Stimulated activated CD4-positive, alpha-beta T cell treated with anti-CD3 and anti-CD28 coated beads, TNF-alpha, amount 100 ng/mL, for 48 hours (primary cell): ENCODE measurements around the gene ANKRD28.
"Not testable (repeated sequence)": the region's sequence is repeated elsewhere in the genome, so short reads cannot be mapped to it uniquely, and the experiment has no call there.

ENCODE experiments used
- DNase-seq, 3 donors: peaks; one replicate each; pipeline ENCODE4 v3.0.0-alpha.2; 2020; ENCODE audit warnings: low read depth in 3 of 3

The ANKRD28 gene

GRCh38 chr3:15803921-15804320, 6.1 kb upstream of the ANKRD28 start:
- no peak for DNase-seq

GRCh38 chr3:15801298-15801697, 3.5 kb upstream of the ANKRD28 start:
- no peak for DNase-seq

DNA sequence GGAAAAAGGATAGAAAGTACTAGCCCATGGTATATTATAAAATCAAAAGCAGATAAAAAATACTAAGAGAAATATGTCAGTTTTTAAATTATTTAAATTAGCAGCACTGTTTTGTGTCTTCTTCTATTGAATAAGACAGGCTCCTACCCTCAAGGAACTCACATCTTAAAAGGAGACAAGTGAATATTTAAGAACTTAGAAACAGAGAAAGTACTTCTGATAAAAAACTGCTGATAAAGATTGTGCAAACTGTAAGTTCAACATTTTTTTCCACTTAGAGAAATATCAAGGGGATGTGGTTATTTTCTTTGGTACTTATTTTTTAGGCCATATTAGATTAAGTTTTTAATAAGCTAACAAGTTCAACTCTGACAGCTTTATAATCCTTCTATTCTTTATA, 3.0 kb upstream of the ANKRD28 start:
- no peak for DNase-seq

GRCh38 chr3:15800327-15800726, 2.5 kb upstream of the ANKRD28 start:
- DNase-seq: no peak

GRCh38 chr3:15798533-15799245, 910 bp upstream of the ANKRD28 start:
- no peak for DNase-seq

DNA sequence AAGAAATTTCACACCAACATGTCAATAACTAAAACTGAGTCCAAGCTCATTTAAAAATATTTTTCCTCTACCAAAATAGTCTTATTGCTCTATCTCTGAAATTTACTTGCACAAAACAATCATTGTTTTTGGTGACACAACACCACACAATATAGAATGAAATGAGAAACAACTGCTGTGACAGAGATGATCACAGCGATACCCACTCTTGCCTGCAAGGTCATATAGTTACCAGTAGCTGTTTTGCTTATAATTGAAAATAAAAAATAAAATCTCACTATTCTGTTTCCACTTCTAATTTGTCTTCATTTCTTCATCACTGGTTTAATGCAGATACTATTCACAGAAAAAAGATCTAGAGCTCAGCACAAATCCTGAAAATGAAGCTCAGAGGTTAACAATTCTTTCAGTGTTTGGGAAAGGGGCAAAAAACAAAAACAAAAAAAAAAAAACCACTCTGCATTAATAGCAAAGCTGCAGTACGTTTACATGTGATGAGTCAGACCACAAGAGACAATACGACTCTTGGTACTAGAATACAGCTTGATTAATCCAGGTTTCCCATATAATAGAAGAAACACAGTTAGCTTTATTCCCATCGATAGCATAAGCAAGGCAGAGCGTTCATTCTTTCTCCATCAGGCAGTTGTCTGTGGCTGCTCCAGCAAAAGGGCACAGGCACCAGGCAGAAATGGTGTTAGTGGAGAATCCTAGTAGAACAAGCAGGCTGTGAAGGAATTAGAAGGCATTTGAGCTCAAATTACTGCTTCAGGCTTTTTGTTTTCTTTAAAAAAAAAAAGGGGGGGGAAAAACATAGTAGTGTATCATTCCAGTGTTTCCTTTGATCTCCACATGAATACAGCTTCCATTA, 773 bp downstream of the ANKRD28 start:
- DNase-seq: no peak

- DNase-seq: no peak
These were observed 1.4 kb downstream of the ANKRD28 start for GRCh38 chr3:15796331-15796730.

DNA sequence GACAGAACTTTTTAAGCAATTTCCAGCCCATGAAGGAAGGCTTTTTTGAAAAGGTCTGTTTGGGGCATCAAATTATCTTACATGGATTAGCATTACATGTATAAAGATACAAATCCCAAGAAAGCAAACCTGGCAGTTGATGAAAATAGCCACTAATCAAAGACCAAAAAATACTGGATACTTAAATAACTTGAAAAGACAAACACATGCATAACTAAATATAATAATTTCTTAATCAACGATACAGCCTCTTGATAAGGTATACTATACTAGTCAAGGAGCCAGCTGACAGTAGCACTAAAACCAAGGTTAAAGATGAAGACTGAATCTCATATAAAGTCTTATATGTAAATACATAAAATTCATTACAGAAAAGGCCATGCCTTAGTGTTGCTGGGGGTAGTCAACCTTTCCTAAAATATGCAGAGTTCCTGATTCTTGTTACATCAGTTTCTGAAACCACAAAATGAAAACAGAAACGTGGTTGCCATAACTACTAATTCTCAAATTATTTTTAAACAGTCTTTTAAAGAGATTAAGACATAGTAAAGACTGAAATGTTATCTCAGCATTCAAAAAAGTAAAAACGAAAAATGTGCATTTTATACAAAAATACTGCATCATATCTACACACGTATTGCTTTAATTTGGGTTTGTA, 2.0 kb downstream of the ANKRD28 start:
- DNase-seq: no peak

DNA sequence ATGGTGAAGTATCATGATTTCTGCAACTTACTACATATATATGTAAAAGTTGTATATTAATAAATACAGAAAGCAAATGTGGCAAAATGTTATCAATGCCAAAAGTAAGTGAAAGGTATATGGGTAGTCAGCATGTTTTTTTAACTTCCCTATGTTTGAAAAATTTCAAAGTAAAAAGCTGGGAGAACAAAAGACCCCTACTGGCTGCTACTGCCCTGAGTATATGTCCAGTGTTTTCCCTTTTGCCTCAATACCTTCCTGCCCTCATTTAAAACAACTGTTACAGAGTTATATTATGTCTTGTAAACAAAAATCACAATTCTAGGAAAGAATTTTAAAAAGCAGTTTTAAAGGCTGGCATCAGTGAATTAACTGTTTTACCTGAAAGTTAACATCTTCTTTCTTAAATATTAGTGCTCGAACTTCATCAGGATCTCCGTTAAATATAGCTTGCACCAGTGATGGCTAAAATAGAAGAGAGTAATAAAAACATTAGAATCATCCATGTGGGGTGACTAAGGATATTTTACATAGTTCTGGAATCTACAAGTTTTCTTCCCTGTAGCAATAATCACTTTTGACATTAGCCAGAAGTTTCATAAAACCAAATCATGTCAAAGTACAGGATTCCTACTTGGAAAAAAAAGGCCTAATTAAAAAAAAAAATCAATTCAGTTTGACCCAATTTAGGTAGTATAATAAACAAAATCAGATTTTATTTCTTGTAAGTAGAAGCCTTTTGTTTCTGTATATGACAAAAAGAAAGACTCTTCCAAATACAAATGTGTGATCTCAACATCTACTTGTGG, 2.7 kb downstream of the ANKRD28 start:
- DNase-seq: no peak

- DNase-seq: no peak
These were observed 3.4 kb downstream of the ANKRD28 start for GRCh38 chr3:15794303-15794771.

DNA sequence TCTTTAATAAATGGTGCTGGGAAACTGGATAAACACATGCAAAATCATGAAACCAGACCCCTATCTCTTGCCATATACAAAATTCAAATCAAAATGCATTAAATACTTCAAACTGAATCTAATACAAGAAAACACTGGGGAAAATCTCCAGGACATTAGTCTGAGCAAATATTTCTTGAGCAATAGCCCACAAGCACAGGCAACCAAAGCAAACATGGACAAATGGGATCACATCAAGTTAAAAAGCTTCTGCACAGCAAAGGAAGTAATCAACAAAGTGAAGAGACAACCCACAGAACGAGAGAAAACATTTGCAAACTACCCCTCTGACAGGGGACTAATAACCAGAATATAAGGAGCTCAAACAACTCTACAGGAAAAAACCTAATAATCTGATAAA, 6.3 kb downstream of the ANKRD28 start:
- DNase-seq: no peak

GRCh38 chr3:15787941-15788340, 9.8 kb downstream of the ANKRD28 start:
- no peak for DNase-seq

GRCh38 chr3:15787526-15787925, 10.3 kb downstream of the ANKRD28 start:
- no peak for DNase-seq

GRCh38 chr3:15783361-15783969, 14.3 kb downstream of the ANKRD28 start:
- DNase-seq: no peak

DNA sequence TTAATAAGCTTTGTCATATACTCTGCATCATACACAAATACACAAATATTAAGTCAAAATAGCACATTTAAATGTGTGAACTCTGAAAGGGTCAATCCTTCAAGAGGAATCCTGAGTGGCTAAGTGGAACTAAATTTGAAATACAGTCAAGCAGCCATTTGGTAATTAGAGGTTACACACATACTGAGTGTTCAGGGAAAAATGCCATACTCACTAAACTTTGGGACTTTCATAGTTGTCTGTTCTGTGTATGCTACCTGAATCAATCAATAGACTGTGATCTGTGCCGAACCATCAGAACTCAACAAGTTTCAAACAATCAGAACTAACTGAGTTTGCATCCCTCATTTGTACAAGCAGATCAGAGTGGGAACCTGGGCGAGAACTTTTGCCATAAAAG, 15.3 kb downstream of the ANKRD28 start:
- no peak for DNase-seq

DNA sequence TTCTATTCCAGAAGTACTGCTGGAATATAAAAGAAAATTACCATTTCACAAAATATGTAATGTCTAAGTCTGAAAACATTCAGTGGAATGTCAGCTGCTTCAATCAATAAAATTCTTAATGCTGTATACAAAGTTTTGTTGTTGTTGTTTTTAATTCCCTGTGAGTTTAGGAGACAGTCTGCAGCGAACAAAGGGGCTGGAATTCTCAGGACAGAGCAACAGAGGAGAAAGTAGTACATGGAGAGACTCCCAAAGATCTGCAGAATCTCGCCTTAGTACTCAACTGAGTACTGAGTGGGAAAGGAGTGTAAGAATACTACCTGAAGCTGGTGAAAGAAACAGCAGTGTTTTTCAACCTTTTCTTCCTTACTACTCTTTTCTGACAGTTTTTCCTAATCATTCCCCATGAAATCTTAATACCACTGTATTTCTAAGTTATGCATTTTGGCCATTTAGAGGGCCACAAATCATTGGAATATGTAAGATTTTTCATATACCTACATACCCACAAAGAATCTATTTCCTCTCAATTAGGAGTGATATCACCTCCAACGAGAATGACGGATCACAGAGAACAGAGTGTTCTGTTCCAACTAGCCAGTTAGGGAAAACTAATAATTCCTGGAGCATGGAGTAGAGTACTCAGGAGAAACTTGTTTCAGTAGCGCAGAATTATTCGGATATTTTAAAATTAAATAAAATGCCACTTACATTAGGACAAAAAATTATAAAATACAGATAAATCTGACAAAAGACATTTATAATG, 16.0 kb downstream of the ANKRD28 start:
- no peak for DNase-seq

DNA sequence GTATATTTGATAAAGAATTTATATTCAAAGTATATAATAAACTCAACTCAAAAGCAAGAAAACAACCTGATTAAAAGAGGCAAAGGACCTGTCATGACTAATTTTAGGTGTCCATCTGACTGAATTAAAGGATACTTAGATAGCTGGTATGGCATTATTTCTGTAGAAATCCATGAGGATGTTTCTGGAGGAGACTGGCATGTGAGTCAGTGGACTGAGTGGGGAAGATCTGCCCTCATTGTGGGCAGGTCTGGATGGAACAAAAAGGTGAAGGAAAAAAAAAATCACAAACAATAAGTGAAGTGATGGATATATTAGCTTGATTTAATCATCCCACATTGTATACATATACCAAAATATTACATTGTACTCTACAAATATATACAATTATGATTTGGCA, 16.6 kb downstream of the ANKRD28 start:
- no peak for DNase-seq

GRCh38 chr3:15779111-15779510, 18.7 kb downstream of the ANKRD28 start:
- DNase-seq: no peak

DNA sequence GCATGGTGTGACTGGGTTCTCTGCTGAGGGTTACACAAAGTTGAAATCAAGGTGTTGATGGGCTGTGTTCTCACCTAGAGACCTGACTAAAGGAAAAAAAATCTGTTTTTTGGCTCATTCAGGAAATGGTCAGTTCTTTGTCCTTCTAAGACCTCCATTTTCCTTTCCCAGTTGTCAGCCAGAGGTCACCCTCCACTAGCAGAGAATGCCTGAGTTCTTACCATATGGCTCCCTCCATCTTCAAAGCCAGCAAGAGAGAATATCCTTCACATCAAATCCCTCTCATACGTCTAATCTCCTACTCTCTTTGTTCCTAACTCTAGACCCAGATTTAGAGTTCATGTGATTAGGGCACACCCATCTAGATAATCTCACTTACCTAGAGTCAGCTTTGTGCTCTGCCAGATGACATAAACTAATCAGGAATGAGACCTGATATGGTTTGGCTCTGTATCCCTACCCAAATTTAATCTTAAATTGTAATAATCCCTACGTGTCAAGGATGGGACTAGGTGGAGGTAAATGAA, 19.4 kb downstream of the ANKRD28 start:
- no peak for DNase-seq

DNA sequence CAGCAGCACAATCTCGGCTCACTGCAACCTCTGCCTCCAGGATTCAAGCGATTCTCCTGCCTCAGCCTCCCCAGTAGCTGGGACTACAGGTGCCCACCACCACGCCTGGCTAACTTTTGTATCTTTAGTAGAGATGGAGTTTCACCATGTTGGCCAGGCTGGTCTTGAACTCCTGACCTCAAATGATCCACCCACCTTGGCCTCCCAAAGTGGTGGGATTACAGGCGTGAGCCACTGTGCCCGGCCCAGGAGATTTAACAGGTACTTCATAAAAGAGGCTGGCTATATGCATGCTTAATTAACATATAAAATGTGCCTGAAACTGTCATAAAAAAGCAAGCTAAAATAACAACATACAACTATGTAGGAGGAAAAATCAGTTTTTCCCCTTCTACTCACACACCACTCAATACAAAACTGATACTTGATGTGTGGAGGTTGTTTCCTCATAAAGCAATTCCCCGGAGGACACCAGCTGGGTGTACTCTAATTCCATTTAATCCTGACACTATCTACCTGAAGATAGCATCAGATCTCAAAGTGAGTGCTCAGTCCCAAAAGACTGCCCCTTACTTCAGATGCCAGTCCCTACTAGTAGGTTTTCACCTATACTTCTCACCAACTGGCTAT, 22.7 kb downstream of the ANKRD28 start:
- DNase-seq: not testable (repeated sequence)
